GM18909 (cell line): ENCODE data around the gene GPC6.

Source experiments
- ATAC-seq: cut with Tn5 transposase; IDR thresholded peaks from one replicate; pipeline ENCODE4 v1.9.1; 2021; ENCODE audit warnings: mild to moderate bottlenecking; ENCODE audit not compliant: unreplicated experiment, poor library complexity

Gene GPC6

DNA sequence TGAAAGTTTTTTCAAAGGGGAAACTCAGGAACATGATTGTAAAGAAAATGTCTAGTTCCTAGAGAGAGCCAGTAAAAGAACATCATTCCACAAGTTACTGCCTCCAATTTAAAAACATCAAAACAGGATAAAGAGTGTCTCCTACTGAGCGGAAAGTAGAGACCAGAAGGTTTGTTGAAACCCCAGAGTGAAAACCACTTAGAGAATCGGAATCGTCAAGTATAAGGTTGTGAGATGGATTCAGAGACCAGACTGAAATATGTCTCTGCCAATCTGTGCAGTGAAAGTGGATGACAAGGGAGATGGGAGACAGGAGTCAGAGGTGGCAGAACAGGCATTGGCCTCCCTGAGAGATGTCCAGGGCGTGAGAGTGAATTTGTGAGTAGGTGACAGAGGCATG lies 133.4 kb downstream of the GPC6 start:
- ATAC-seq, result no peak

- ATAC-seq, result no peak
Observed at GRCh38 chr13:93361703-93362102, 135.1 kb downstream of the GPC6 start.

DNA sequence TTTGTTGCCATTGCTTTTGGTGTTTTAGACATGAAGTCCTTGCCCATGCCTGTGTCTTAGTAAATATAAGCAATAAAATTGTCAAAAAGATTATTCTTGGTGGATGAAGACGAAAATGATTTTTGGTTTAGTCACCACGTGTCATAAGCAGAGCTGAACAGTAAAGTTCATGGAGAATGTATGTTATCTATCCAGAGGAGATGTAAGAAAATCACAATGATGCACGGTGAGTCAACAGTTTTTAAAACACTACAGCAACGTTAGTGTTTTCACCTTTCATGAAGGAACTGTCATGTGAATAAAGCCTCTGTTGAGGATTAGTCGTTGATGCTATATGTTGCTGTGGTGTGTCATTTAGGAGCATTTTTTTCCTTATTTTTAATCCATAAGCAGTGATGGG lies 137.6 kb downstream of the GPC6 start:
- ATAC-seq, result no peak

GRCh38 chr13:93368296-93368695 lies 141.7 kb downstream of the GPC6 start:
- ATAC-seq, result no peak

DNA sequence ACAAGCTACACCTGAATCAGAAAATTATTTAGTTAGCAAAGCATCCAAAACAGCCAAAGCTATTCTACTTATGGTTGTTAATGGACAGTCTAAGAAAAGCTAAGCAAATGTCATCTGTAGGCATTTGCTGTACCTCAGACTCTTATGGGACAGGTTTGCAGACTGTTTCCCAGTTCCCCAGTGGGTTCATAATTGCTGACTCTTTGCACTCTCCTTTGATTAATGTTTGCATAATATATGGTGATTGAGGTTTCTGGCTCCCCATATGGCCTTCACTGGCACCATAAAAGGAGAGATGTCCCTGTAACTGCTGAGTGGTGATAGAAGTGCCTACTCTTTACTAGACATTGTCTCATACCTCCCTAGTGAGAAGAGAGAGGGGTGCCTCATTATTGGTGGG lies 142.1 kb downstream of the GPC6 start:
- ATAC-seq, result no peak

DNA sequence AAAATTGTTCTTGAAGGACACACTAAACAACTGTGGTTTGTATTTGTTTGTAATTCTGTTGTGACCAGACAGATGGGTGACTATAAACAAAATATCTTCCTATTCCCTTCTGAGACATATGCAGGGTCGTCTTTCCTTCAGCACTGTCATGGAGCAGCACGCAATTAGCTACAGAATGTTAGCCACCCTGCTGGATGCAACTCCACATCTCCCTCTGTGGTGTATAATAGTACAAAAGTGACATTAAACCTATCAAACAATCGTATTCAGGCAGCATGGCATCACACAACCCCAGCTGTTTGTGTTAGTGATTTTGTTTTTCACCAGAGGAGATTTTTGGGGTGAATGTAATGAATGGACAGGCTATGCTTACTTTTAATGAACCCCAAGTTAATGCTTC lies 146.2 kb downstream of the GPC6 start:
- ATAC-seq, result no peak

- ATAC-seq, result no peak
Observed at GRCh38 chr13:93375491-93375890, 148.9 kb downstream of the GPC6 start.

DNA sequence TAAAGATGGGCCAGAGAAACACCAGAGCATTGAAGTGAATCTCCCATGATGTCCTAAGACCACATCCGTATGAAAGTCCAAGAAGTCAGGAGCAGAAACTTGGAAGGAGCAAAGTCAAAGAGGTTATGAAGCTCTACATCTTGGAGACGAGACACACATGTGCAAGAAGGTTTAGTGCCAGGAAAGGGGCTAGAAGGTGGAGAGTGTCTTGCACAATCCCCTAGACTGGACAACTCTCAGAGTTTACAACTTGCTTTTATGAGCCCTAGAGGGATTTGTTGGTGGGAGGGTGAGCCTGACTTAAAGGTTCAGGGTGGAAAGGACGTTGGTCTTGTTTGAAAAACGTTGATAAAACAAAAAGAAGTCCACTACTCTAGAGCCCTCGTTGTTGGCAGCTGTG lies 150.6 kb downstream of the GPC6 start:
- no peak for ATAC-seq

DNA sequence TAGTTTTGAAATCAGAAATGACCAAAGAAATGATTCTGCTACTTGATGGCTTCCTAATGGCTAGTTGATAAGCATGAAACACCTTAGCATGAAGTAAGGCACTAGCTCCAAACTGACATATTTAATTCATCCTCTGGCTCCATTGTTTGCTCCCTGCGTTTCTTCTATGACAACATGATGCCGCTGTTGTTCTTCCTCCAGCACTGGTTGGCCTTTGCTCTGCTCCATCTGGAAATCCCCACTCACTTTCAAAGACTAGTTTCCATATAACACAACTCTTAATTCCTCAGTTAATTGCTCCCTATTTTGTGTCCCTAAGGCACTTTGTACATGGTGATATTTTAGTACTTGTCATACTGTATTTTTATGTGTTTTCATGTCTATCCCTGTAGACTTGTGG lies 151.6 kb downstream of the GPC6 start:
- ATAC-seq, result no peak

DNA sequence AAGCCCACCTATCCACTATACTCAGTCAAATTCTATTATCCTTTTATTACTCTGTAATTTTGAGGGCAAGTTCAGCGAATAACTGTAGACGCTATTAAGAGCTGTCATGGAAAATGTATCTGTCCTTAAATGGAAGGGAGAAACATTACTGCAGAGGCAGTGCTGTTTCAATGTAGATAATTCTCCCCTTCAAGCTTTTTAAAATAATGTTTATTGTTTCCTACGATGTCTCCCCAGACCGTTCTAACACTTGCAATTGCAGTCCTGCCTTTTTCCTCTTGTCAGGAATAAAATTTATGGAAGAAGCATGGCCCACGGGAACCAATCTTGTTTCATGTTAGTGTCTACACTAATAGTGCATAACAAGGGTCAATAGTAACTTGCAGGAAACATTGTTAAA lies 159.5 kb downstream of the GPC6 start:
- ATAC-seq, result no peak

DNA sequence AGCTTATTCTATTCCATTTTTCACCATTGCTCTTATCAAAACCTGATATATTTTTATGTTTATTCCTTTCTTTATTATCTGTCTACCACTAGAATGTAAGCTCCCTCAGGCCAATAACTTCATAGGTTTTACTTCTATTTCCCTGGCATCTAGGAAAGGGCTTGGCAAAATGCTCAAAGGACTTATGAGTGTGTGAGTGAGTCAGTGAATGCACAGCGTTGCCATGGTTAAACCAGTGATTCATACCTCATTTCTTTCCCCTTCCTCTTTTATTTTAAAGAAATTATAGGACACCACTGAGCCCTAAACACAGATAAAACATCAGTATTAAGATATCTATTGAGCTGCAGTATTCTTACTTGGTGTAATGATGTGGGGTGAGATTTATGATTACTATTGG lies 162.1 kb downstream of the GPC6 start:
- no peak for ATAC-seq

GRCh38 chr13:93397619-93398018 lies 171.0 kb downstream of the GPC6 start:
- ATAC-seq, result no peak

DNA sequence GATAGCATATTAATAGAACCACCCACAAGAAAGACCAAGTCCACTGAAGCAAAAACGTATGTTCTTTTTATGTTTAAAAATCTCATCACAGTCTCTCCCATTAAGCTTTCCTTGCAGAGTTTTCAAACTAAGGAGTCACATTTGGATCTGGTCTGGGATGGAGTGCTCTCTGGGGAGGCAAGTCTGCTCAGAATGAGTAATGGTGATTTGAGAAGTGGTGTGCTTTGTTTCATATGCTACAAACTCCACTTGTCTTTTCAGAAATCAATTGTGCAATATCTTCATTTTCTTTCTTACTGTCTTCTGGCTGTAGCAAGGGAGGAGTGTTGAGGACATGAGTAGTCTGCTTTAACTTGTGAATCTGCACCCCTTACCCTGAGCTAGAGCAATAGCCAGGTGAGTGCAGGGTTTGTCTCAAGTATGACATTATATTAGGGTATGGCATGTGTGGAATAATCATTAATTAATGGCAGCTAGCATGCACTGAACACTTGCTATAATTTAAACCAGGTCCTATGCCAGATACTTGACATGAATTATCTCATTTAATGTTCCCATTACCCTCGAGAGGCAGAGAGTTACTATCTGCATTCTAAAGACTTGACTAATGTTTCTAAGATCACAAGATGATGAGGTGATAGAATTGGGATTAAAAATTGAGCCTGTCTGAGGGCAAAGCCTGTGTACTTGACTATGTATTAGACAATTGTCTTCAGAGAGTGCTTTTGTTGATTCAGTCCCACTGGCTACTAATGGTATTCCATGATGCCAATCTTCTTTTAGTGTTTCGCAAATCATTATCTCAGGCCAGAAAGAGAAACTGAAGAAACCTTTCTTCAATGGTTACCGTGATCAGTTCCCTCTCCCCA lies 171.8 kb downstream of the GPC6 start:
- ATAC-seq, result no peak

DNA sequence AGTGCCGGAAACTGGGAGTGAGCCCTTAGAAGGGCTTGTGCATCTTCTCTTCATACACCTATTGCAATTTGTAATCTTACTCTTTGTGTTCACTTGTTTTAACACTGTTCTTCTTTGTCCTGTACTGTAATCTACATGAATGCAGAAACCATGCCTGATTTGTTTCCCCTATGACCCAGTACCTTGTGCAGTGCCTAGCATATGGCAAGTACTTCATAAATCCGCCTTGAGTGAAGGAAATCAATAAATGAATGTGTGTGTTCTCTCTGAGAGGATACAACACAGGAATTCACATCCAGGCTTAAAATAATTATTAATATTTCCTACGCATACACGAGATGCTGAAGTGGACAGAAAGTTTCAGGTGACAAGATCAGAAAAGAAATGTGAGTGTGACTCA lies 172.6 kb downstream of the GPC6 start:
- no peak for ATAC-seq

- ATAC-seq, result no peak
Observed at GRCh38 chr13:93406136-93406535, 179.5 kb downstream of the GPC6 start.

DNA sequence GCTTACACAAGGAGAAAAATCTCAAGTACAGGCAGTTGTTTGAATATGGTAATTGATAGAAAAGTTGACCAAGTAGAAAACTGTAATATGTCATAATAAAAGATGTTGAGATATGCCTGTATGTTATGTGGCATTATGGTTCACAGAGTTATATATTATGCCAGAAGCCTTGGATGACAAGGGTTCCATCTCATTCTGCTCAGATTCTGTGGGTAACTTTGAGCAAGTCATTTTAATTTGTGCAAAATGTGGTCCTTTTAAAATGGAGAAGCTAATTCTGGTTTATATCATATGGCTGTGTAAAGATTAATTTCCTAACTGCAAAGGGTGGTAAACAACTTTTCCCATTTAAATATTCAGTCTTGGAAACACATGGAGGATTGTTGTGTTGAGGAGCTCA lies 180.9 kb downstream of the GPC6 start:
- ATAC-seq, result no peak

GRCh38 chr13:93409001-93409400 lies 182.4 kb downstream of the GPC6 start:
- ATAC-seq, result no peak

DNA sequence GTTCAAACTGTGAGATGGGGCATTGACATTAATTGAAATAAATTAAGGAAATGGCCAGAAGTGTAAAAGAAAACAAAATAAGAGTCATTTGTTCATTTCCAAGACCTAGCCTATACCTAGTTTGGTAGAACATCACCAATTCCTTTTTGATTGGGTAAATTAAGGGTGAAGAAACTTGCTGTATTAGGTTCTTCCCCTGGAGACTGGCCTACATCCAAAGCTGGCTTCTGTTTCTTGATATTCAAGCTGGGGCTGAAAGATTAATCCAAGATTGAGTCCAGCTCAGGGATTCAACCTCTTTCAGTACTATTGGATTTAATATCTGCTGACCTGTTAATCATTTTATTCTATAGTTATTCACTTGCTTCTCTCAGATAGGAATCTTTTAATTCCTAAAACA lies 183.2 kb downstream of the GPC6 start:
- ATAC-seq, result no peak

DNA sequence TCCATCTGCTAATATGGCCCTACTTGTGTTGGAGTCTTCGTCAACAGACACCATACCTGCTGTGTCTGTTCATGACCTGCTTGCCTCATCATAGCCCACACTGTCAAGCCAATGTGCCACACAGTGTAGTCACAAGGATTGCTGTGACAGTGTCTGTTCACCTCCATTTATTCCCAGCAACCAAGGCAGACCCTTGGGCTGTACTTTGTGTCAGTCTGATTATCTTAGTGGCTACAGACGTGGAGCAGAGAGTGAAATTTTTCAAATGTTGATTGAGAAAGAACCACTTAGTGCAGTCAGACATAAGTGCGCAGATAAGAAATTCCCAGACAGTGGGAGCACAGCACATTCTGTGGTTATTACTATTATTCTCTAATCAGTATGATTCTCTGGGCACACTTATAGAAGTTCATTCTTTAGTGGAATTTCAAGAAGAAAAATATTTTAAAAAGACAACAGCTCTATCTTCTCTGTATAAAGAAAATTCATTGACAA lies 184.6 kb downstream of the GPC6 start:
- ATAC-seq, result no peak

DNA sequence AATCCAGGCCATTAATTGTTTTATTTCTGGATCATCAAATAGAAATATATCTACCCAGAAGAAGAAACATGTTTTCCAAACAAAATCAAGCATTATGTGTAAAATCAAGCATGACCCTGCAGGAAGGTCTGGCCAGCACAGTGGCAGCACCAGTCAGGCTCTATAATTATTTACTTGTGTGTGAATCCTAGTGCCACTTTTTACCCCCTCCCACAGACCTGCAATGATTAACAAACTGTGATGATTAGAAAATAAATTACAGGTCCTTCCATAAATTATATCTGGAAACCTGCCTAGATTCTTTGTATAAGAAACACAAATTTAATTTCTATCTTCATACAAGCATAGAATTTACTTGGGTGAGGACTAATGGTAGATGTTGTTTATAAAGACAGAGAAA lies 186.1 kb downstream of the GPC6 start:
- no peak for ATAC-seq

DNA sequence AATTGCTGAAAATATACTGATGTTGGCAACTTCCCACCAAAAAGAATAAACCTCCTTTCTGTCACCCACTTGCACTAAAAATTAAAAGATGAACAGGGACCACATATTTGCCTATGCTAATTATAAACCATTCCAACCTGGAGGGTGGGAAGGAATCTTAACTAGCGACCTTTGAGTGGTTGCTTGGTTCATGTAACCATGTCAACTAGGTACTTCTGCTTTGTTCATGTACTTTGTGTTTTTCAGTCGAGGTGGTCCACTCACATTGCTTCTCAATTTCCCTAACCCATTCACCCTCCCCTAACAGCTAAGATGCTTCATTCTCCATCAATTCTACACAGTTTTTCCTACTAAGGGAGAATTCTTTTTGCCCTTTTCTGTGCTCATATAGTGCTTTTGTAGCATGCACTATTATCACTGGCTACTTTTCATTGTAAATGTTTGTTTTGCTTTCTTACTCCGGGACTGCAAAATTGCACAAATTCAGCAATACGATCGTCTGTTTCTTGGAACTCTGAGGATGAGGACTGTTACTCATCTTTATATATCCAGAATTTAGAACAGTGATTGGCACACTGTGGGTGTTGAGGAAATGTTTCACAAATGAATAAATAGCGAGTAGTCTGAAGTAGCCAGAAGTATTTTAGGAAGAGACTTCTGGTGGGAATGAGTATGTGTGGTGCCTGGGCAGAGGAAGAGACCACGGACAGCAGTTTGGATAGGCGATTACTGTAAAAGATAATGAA lies 187.5 kb downstream of the GPC6 start:
- no peak for ATAC-seq
